Cerebellar cortex (tissue), 1 donor: ENCODE data around the gene FOSL1.
A peak's percentile ranks its signal among the peaks of the same experiment; 100 is the strongest.
"Not testable (repeated sequence)": the region's sequence is repeated elsewhere in the genome, so short reads cannot be mapped to it uniquely, and the experiment has no call there.

Experiments used
- DNase-seq: peaks from one replicate; pipeline ENCODE4 v3.0.0-alpha.2; 2015; ENCODE audit warnings: low spot score

FOSL1 gene

GRCh38 chr11:65852508-65853245, 47.5 kb downstream of the FOSL1 start:
- no peak for DNase-seq

GRCh38 chr11:65851811-65852507, 48.2 kb downstream of the FOSL1 start:
- no peak for DNase-seq

GRCh38 chr11:65851083-65851579, 49.1 kb downstream of the FOSL1 start:
- DNase-seq: peak; percentile 58

GRCh38 chr11:65850217-65851082, 49.7 kb downstream of the FOSL1 start:
- DNase-seq: no peak

GRCh38 chr11:65849771-65850216, 50.4 kb downstream of the FOSL1 start:
- no peak for DNase-seq

DNA sequence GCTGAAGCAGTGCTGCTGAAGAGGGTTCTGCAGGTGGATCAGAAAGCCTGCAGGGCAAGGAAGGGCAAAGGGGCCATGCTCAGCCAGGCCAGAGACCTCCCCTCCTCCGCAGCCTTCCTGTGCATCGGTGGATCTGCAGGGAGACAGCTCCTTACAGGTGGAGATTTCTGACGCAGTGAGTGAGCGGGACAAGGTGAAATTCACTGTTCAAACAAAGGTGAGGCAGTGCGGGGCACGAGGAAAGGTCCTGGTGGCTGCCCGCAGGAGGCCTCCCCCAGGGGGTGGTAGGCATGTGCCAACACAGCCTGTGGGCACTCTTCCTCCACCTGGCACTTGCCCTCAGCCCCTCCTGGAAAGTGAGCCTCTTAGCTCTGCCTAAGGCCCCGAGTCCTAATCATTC, 50.8 kb downstream of the FOSL1 start:
- no peak for DNase-seq

- not testable (repeated sequence) for DNase-seq
Observed at GRCh38 chr11:65848693-65849092, 51.5 kb downstream of the FOSL1 start.

DNA sequence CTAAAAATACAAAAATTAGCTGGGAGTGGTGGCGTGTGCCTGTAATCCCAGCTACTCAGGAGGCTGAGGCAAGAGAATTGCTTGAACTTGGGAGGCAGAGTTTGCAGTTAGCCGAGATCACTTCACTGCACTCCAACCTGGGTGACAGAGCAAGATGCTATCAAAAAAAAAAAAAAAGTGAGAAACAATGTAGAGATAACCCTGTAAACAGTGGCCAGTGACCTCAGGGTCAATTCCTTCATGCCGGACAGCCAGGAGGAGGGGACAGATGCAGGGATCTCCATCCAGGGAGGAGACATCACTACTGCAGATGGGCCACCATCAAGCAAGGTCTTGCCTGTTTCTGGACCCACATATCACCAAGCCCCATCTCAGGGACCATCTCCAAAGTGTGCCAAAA, 52.4 kb downstream of the FOSL1 start:
- no peak for DNase-seq

DNA sequence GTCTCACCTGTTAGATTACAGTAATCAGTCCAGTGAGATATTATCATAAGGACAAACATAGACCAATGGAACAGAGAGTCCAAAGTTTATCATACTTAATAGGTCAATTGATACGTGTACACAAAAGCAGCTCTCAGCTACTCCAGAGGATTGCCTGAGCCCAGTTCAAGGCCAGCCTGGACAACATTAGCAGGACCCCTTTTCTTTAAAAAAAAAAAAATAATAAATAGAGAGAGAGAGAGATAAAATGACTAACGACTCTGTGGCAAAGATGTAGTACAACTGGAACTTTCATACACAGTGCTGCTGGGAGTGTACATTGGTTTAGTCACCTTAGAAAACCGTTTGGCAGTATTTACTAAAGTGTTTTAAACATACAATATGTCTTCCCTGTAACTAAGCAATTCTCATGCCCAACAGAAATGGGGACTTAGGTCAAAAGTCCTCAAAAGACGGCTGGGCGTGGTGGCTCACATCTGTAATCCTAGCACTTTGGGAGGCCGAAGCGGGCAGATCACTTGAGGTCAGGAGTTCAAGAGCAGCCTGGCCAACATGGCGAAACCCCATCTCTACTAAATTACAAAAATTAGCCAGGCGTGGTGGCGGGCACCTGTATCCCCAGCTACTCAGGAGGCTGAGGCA, 55.8 kb downstream of the FOSL1 start:
- DNase-seq: no peak

- no peak for DNase-seq
Observed at GRCh38 chr11:65843811-65844210, 56.4 kb downstream of the FOSL1 start.

GRCh38 chr11:65842144-65842543, 58.0 kb downstream of the FOSL1 start:
- DNase-seq: no peak
